PC-3 (cell line): ENCODE measurements around the gene FBXL7. TPM values are rescaled to one million over a fixed set of nuclear protein-coding genes. Genes with fewer than 3 reads are reported as not detected.

Experiments used
- ATAC-seq: fragments of 200-7000 bp; cut with Tn5 transposase; 2 replicates; pipeline ENCODE4 v1.9.1; 2020; ENCODE audit warnings: mild to moderate bottlenecking, moderate library complexity
- BruUV-seq: library from RNA; stranded (reverse); fragments of 400-500 nt; replicated peaks from 2 replicates; lab custom pipeline; 2021; lab: Mats Ljungman, UMichigan
- CTCF ChIA-PET: fragments of 300-600 bp; sonication (Branson Sonifier 250); formaldehyde crosslinking; loops from one replicate; lab custom pipeline; 2022; ENCODE audit warnings: antibody characterized with exemption; lab: Charles Lee
- POLR2A ChIA-PET: fragments of 300-600 bp; sonication (Branson Sonifier 250); formaldehyde crosslinking; loops from one replicate; lab custom pipeline; 2022; ENCODE audit warnings: antibody characterized with exemption; ENCODE audit not compliant: unreplicated experiment; lab: Charles Lee
- DNase-seq: peaks from one replicate; pipeline ENCODE4 v3.0.0-alpha.2; 2015
- H2AFZ ChIP-seq: fragments of 300-600 bp; sonication (generic); 2 replicates; pipeline ENCODE4 v1.6.0; 2016; ENCODE audit warnings: antibody characterized with exemption, low read length
- H3F3A ChIP-seq: fragments of 300-600 bp; sonication (generic); one replicate; pipeline ENCODE4 v1.6.0; 2017; ENCODE audit warnings: antibody characterized with exemption, low read length, control low read depth, mild to moderate bottlenecking; ENCODE audit not compliant: unreplicated experiment
- H3K27ac ChIP-seq: fragments of 300-600 bp; sonication (generic); 2 replicates; pipeline ENCODE4 v1.5.1; 2016; ENCODE audit warnings: mild to moderate bottlenecking, low read length
- H3K27me3 ChIP-seq: fragments of 300-600 bp; sonication (generic); 2 replicates; pipeline ENCODE4 v1.6.1; 2016; ENCODE audit warnings: low read length, mixed read lengths
- H3K36me3 ChIP-seq: fragments of 300-600 bp; sonication (generic); 2 replicates; pipeline ENCODE4 v1.6.1; 2016; ENCODE audit warnings: low read depth, mixed run types, low read length, mixed read lengths
- H3K4me1 ChIP-seq: fragments of 300-600 bp; sonication (generic); 2 replicates; pipeline ENCODE4 v1.5.1; 2016; ENCODE audit warnings: low read length; ENCODE audit not compliant: insufficient read depth
- H3K4me2 ChIP-seq: fragments of 300-600 bp; sonication (generic); 2 replicates; pipeline ENCODE4 v1.6.0; 2016; ENCODE audit warnings: low read length
- H3K4me3 ChIP-seq: fragments of 300-600 bp; sonication (generic); 2 replicates; pipeline ENCODE4 v1.5.1; 2016; ENCODE audit warnings: mild to moderate bottlenecking, low read length, mixed read lengths
- H3K79me2 ChIP-seq: fragments of 300-600 bp; sonication (generic); 2 replicates; pipeline ENCODE4 v1.6.1; 2017; ENCODE audit warnings: low read length, mixed read lengths
- H3K9ac ChIP-seq: fragments of 300-600 bp; sonication (generic); 2 replicates; pipeline ENCODE4 v1.6.0; 2016; ENCODE audit warnings: mild to moderate bottlenecking, low read length
- H3K9me2 ChIP-seq: fragments of 300-600 bp; sonication (generic); replicated peaks from 2 replicates; pipeline ENCODE4 v1.6.1; 2016; ENCODE audit warnings: mixed run types, low read length, mixed read lengths
- H3K9me3 ChIP-seq: fragments of 300-600 bp; sonication (generic); 2 replicates; pipeline ENCODE4 v1.6.1; 2016; ENCODE audit warnings: low read length, mixed read lengths
- H4K20me1 ChIP-seq: fragments of 300-600 bp; sonication (generic); 2 replicates; pipeline ENCODE4 v1.6.1; 2016; ENCODE audit warnings: low read length, mixed read lengths
- EZH2 ChIP-seq: fragments of 300-600 bp; sonication (generic); IDR thresholded peaks from one replicate; pipeline ENCODE4 v1.6.1; 2017; ENCODE audit warnings: antibody characterized with exemption, mild to moderate bottlenecking, low read length; ENCODE audit not compliant: unreplicated experiment
- EZH2phosphoT487 ChIP-seq: fragments of 300-600 bp; sonication (generic); IDR thresholded peaks from 2 replicates; pipeline ENCODE4 v1.6.1; 2018; ENCODE audit warnings: mild to moderate bottlenecking, antibody characterized with exemption, low read length, borderline replicate concordance
- intact Hi-C: fragments of 100-400 bp; cut with micrococcal nuclease; formaldehyde crosslinking; loops from 2 replicates; pipeline ENCODE4 v1.9.0; 2023
- total RNA-seq: library from RNA; depleted of rRNA; stranded (reverse); fragments of >200 nt; gene quantifications from 2 replicates; pipeline ENCODE4 v1.2.3, GENCODE V29; 2014
- TF ChIP-seq, protein P1 (sequence below): fragments of 300-600 bp; sonication (generic); conservative IDR thresholded peaks from 2 replicates; pipeline ENCODE4 v1.5.1; 2017; ENCODE audit warnings: antibody characterized with exemption, low read depth, mild to moderate bottlenecking, low read length

The FBXL7 gene
- total RNA-seq, 1 experiment from 2014 or later: 0.18 TPM

DNA sequence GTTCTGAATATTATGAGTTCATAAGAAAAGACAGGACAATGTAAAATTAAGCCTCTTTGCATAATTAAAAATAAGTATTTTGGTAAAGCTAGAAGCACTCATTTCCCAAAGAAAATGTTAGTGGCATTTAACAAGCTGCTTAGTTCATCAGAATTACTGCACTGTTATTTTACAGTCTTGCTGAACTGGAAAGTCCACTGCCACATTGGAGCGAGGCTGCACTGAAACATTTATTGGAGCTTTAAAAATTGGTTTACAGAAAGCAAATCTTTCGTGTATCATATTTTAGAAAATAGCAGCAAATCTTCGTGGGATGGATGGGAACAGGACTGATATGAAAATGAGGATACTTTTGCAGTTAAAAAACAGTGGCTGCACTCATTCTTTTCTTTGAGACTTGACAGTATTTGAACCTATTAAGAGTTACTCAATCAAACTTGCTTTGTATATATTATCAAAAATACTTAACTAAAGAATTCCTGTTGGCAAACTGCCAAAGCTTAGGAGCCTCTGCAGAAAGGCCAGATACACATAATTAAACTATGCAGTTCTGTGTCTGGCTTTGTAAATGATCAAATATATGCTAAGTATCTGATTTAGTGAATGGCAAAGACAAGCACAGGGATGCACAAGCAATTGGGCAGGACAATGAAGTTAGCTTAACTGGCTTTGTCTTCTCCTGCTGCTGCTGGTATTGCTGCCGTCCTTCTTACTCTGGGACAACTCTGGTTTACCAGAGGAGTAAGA, 16.5 kb upstream of the FBXL7 start:
- Histone ChIP-seq H3K27me3 (no peaks in the 10 kb centered on the region), H3K9me3 (no peaks in the 10 kb centered on the region; the same call in 1 of the 2 replicates), H3K4me2 (no peak overlapping the region), H3K4me1 (no peaks in the 10 kb centered on the region), H4K20me1 (no peaks in the 10 kb centered on the region), H2AFZ (no peak overlapping the region), H3K36me3 (no peaks in the 10 kb centered on the region), H3K4me3 (no peak overlapping the region), H3F3A (no peaks in the 10 kb centered on the region), H3K27ac (no peak overlapping the region), H3K9me2 (no peaks in the 10 kb centered on the region), H3K9ac (no peak overlapping the region), H3K79me2 (no peaks in the 10 kb centered on the region)
- intact Hi-C loops: no loop called here
- TF ChIP-seq, protein P1, sequence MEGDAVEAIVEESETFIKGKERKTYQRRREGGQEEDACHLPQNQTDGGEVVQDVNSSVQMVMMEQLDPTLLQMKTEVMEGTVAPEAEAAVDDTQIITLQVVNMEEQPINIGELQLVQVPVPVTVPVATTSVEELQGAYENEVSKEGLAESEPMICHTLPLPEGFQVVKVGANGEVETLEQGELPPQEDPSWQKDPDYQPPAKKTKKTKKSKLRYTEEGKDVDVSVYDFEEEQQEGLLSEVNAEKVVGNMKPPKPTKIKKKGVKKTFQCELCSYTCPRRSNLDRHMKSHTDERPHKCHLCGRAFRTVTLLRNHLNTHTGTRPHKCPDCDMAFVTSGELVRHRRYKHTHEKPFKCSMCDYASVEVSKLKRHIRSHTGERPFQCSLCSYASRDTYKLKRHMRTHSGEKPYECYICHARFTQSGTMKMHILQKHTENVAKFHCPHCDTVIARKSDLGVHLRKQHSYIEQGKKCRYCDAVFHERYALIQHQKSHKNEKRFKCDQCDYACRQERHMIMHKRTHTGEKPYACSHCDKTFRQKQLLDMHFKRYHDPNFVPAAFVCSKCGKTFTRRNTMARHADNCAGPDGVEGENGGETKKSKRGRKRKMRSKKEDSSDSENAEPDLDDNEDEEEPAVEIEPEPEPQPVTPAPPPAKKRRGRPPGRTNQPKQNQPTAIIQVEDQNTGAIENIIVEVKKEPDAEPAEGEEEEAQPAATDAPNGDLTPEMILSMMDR: no peak
- TF ChIP-seq EZH2 (no peak), EZH2phosphoT487 (no peak)
- CTCF ChIA-PET: no interaction called here
- no TSS peak for BruUV-seq
- ATAC-seq (no peak), DNase-seq (no peak)
- POLR2A ChIA-PET: no interaction called here

DNA sequence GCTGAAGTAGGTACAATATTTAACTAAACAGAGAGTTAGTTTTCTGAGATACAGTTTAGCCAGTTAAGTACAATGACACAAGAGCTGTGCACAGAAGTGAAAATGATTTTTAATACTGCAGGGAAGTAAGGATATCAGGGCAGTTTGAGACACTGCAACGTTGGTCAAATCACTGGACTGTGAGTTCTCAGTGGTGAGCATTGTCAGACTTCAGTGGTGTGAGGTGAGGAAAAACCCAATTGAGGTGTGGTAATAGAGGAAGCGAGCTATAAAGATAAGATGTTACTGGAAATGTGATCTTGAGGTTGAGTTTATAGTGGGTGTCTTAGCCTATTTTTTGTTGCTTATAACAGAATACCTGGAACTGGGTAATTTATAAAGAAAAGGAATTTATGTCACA, 12.8 kb upstream of the FBXL7 start:
- H3K27ac ChIP-seq: no peak overlapping the region
- no peaks in the 10 kb centered on the region for H4K20me1 ChIP-seq
- no peaks in the 10 kb centered on the region for H3K79me2 ChIP-seq
- DNase-seq: no peak
- ATAC-seq: no peak
- no peak overlapping the region for H3K4me3 ChIP-seq
- no peaks in the 10 kb centered on the region for H3F3A ChIP-seq
- ChIA-PET POLR2A (no interaction called here), CTCF (no interaction called here)
- TF ChIP-seq, protein P1: no peak
- TF ChIP-seq EZH2phosphoT487: no peak
- TF ChIP-seq EZH2: no peak
- no peaks in the 10 kb centered on the region for H3K9me2 ChIP-seq
- intact Hi-C loops: no loop called here
- H3K36me3 ChIP-seq: no peaks in the 10 kb centered on the region
- H3K9me3 ChIP-seq: no peaks in the 10 kb centered on the region; the same call in 1 of the 2 replicates
- no peaks in the 10 kb centered on the region for H3K27me3 ChIP-seq
- H3K4me1 ChIP-seq: no peaks in the 10 kb centered on the region
- H3K4me2 ChIP-seq: no peak overlapping the region
- H2AFZ ChIP-seq: no peak overlapping the region
- H3K9ac ChIP-seq: no peak overlapping the region
- BruUV-seq: no TSS peak

DNA sequence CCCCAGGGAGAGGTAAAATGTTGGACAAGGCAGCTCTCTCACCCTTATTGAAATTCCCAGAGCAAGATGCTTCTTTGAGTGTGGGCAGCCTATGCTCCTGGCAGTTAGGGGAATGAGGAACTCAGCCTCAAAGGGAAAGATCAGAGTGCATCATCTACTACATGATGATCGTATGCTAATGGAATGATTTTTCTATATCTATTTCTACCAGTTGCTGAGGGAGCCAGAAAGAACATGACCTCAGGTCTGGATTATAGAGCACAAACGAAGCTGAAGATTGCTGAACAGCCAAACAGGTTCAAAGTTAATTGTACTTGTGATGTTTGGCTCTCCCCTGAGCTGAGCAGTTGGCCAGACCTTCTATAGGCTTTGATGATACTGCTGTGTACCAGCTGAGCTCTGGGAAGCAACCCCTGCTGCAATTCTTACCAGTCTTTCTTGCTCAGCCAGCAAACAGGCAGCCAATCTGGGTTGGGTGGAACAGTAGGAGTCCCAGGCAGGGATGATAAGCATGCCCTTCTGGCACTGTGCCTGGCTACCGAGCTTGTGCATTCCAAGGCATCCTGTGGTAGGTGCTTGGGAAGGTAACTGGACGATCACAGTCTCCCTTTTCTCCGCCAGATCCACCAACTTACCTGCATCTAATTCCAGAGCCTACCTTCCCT, 10.3 kb upstream of the FBXL7 start:
- H3K27me3 ChIP-seq: no peaks in the 10 kb centered on the region
- no peaks in the 10 kb centered on the region for H3K9me2 ChIP-seq
- no peak for TF ChIP-seq EZH2
- TF ChIP-seq, protein P1: no peak
- no peak for TF ChIP-seq EZH2phosphoT487
- CTCF ChIA-PET: no interaction called here
- no peaks in the 10 kb centered on the region for H3K4me1 ChIP-seq
- no peaks in the 10 kb centered on the region; the same call in 1 of the 2 replicates for H3K9me3 ChIP-seq
- H3F3A ChIP-seq: no peaks in the 10 kb centered on the region
- POLR2A ChIA-PET: no interaction called here
- no peaks in the 10 kb centered on the region for H3K79me2 ChIP-seq
- BruUV-seq: no TSS peak
- no peak overlapping the region for H3K27ac ChIP-seq
- no peak overlapping the region for H3K4me3 ChIP-seq
- intact Hi-C loops: no loop called here
- H3K4me2 ChIP-seq: no peak overlapping the region
- DNase-seq (no peak), ATAC-seq (no peak)
- H3K36me3 ChIP-seq: no peaks in the 10 kb centered on the region
- no peak overlapping the region for H2AFZ ChIP-seq
- no peaks in the 10 kb centered on the region for H4K20me1 ChIP-seq
- H3K9ac ChIP-seq: no peak overlapping the region
